Effector memory CD4-positive, alpha-beta T cell (primary cell): ENCODE results near the gene CSNK1D.

Experiments used
- DNase-seq, 3 donors: peaks; one replicate each; pipeline ENCODE4 v3.0.0-alpha.2; 2020
- H3K27ac ChIP-seq: 2 replicates; pipeline ENCODE4 v1.7.0; 2013; ENCODE audit warnings: mild to moderate bottlenecking, low read length, moderate library complexity; ENCODE audit not compliant: insufficient read depth, poor library complexity, severe bottlenecking
- H3K27me3 ChIP-seq: replicated peaks from 2 replicates; pipeline ENCODE4 v1.7.0; 2013; ENCODE audit warnings: mild to moderate bottlenecking, low read length; ENCODE audit not compliant: insufficient read depth, control insufficient read depth, poor library complexity, severe bottlenecking
- H3K36me3 ChIP-seq: 2 replicates; pipeline ENCODE4 v1.7.0; 2013; ENCODE audit warnings: mild to moderate bottlenecking, low read length, moderate library complexity; ENCODE audit not compliant: control insufficient read depth, insufficient read depth
- H3K4me1 ChIP-seq: 2 replicates; pipeline ENCODE4 v1.7.0; 2013; ENCODE audit warnings: low read length, mild to moderate bottlenecking; ENCODE audit not compliant: control insufficient read depth, insufficient read depth, poor library complexity, severe bottlenecking
- H3K4me3 ChIP-seq: 2 replicates; pipeline ENCODE4 v1.7.0; 2013; ENCODE audit warnings: low read length, low read depth, mild to moderate bottlenecking; ENCODE audit not compliant: insufficient read depth, poor library complexity, severe bottlenecking
- H3K9me3 ChIP-seq: 2 replicates; pipeline ENCODE4 v1.7.0; 2013; ENCODE audit warnings: mild to moderate bottlenecking, low read length, moderate library complexity; ENCODE audit not compliant: control insufficient read depth

CSNK1D gene

DNA sequence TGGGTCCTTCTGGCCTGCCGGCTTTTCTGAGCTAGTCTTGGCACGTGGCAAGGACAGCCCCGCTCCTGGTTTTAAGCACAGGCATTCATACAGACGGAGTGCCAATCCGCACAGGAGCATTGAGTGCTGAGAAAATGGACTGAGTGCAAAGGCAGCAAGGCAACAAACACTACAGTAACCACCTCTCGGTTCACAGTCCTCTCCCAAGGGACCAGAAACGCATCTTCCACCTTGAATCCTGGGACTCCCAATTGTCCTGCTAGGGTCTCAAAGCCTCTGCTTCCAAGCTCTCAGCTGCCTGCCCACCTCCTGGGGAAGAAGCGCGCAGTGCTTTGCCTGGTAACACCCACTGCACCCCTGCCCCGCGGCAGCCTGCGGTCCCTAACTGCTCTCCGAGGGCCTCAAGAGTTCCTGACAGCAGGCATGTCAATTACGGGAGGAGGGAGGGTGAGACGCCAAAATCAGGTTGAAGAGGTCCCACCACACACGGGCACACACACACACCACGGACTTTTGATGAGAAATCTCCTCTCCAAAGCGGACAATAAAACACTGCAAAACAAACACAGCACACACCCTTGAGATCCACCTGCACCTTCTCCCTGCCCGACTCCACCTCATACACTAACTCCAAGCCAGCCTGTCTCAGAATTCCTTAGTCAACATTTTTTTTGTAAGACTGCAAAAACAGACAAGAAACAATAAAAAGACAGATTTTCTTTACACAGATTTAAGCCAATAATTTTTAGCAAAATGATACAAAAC is 29.7 kb downstream of the CSNK1D start:
- H3K9me3 ChIP-seq, result no peaks in the 10 kb centered on the region
- H3K27ac ChIP-seq, result no peak overlapping the region
- DNase-seq, result no peak
- peaks cover 66% of the 10 kb centered on the region for H3K36me3 ChIP-seq
- H3K4me1 ChIP-seq, result peaks cover 29% of the 10 kb centered on the region
- no peak overlapping the region for H3K4me3 ChIP-seq
- no peaks in the 10 kb centered on the region for H3K27me3 ChIP-seq

DNA sequence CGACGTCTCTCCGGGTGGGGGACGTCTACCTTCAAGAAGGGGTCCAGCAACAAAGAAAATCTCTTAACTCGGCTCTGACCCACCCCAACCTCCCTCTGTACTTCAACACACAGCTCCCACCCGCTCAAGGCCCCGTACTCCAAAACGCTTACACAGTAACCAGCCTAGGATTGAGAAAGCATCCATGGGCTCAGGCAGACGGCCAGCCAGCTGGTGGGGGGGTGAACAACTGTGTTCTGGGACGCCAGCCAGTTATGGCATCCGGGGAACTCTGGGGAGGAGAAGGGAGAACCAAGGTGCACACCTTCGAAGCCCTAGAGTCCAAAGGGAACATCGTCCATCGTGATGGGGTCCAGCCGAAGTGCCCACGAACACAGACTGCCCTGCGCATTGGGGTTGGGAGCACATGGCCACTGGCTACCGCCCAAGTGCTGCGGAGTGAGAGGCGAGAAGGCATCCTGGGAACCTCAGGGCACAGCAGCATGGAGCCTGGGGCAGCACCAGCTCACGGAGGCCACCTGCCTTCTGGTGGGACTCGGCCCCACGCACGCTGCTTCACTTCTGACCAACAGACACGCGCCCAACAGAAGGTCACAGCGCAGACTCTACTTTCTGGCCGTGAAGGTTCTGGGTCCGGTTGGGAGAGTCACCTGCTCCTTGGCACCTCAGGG is 30.4 kb downstream of the CSNK1D start:
- no peaks in the 10 kb centered on the region for H3K27me3 ChIP-seq
- H3K4me3 ChIP-seq, result no peak overlapping the region
- H3K9me3 ChIP-seq, result no peaks in the 10 kb centered on the region
- peaks cover 36% of the 10 kb centered on the region for H3K4me1 ChIP-seq
- H3K27ac ChIP-seq, result no peak overlapping the region
- no peak for DNase-seq
- peaks cover 59% of the 10 kb centered on the region for H3K36me3 ChIP-seq

DNA sequence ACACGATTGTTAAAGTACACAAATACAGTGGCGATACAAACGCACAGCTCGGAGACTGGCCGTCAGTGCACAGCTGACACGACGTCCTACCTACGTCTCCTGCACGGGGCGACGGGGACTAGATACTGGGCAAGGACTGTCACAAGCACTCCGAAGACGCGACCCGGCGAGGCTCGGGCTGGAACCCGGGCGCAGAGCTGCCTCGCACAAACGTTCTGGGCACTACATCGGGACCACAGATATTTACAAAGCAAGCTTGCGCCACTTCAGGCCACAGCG is 30.9 kb downstream of the CSNK1D start:
- H3K27ac ChIP-seq, result no peak overlapping the region
- DNase-seq, result no peak
- H3K4me1 ChIP-seq, result peaks cover 40% of the 10 kb centered on the region
- no peaks in the 10 kb centered on the region for H3K9me3 ChIP-seq
- H3K27me3 ChIP-seq, result no peaks in the 10 kb centered on the region
- no peak overlapping the region for H3K4me3 ChIP-seq
- peaks cover 55% of the 10 kb centered on the region for H3K36me3 ChIP-seq

DNA sequence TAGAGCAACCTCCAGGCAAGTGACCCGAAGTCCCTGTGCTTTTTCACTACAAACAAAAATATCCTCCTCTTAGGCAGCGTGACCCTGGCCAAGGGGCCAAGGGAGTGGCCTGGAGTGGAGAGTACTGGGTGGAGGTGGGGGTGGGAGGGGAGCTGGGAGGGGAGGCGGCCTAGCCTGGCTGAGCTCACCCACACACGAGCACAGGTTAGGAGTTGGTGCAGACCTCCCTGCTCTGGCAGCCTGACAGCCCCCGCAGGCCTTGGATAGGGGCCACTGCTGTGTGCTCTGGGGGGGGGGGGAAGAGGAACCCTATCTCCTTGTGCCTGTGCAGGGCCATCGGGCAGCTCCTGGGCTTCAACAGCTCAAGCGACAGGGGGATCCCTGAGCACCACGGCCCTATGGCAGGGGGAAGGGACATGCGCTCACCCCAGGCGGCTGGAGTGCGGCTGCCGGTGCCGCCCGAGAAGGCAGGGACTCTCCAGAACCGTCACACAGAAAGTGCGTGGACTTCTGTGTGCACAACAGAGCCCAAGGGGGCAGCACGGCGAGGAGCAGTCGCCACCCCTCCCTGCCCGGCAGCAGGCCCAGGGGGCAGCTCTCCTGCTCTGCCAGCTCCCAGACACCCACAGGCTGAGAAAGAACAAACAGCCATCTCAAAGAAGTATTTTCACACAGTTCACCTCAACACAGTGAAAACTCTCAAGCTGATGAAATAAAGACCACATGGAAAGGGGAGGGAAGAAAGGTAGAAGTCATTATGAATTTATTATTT is 31.4 kb downstream of the CSNK1D start:
- Histone ChIP-seq H3K4me1 (peaks cover 40% of the 10 kb centered on the region), H3K36me3 (peaks cover 49% of the 10 kb centered on the region), H3K4me3 (no peak overlapping the region), H3K27me3 (no peaks in the 10 kb centered on the region), H3K9me3 (no peaks in the 10 kb centered on the region), H3K27ac (peak overlapping the region; percentile 39)
- no peak for DNase-seq

DNA sequence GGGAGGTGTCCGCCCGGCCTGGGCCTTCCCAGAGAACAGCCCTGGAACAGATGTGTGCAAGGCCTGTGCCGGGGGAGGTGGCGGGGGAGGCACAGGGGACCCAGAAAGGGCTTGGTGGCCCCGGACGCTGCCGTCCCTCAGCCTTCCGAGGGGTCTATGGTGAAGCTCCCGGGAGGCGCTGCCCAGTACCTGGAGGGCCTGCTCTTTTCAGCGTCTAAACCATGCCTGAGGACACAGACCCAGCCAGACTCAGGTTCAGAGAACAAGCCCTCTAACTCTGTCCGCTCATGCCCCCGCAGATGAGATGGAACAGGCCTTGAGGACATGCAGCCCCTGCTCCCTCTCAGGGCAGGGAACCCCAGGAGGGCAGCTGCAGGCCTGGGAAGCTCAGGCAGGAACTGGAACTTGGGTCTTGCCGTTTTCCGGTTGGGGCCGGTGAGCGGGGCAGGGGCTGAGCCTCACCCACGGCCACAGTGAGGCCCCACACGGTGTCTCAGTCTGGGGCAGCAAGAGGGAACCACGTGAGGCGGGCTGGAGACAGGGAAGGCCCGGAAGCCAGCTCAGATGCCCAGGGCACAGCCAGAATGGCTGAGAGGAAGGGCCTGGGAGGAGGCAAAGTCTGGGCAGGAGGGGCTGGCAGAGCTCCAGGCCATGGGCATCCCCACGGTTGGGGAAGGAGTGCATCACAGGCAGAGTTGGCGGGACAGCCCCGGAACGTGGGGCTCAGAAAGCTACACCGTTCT is 32.1 kb downstream of the CSNK1D start:
- Histone ChIP-seq H3K27me3 (no peaks in the 10 kb centered on the region), H3K27ac (peak overlapping the region; percentile 39), H3K4me3 (no peak overlapping the region), H3K36me3 (peaks cover 42% of the 10 kb centered on the region), H3K4me1 (peaks cover 45% of the 10 kb centered on the region), H3K9me3 (no peaks in the 10 kb centered on the region)
- DNase-seq, result no peak

DNA sequence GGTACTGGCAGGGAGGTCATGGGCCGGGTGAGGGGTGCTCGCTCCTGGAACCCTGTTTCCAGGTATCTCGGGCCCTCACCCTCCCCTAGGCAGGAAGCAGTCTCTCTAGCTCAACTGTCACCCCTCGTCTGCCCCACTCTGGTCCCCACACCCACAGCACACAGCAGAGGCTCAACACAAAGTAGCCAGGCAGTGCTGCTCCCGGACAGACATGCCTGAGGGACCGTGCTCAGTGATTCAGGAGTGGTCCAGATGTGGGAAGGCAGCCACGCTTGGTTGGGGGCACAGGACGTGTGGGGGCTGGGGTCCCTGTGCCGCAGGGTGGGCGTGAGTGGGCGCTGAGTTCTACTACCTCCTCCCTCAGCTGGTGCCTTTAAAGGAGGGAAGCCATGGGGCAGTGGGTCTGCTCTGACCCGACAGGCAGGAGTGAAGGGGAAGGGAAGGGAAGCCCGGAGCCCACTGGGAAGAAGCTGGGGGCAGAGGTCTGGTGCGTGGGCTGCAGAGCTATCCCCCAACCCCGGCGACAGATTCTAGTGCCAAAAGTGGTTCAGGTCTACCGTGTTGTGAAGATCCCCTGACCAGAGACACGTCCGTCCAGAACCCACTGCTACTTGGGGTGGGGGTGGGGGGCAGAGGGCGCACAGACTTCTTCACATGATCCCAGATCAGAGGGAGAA is 32.9 kb downstream of the CSNK1D start:
- Histone ChIP-seq H3K36me3 (peaks cover 35% of the 10 kb centered on the region), H3K4me1 (peaks cover 52% of the 10 kb centered on the region), H3K9me3 (no peaks in the 10 kb centered on the region), H3K27ac (peak overlapping the region; percentile 28), H3K27me3 (no peaks in the 10 kb centered on the region), H3K4me3 (no peak overlapping the region)
- no peak for DNase-seq

DNA sequence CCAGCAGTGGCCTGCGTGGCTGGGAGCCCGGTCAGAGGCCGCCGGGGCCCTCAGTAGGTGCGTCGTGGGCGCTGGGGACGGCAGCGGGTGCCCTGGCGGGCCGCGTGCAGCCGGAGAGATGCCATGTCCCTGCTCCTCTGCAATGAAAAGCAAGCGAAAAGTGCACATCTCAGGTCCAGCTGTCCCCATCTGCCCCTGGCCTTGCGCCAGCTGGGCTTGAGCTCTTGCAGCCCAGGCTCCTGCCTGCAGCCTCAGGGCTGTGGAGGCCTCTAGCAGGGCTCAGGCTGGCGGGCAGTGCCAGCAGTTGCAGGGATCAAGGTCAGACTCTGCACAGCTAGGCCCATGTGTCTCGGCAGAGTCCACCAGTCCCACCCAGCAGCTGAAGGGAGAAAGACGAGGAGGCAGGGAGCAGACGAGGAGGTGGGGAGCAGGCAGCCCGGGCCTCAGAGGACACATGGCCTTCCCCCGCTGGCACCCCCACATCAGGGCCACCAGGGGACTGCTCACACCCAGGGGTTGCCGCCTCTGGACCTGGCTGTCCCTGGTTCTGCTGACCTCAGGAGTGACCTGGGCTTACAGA is 33.5 kb downstream of the CSNK1D start:
- H3K4me1 ChIP-seq, result peaks cover 52% of the 10 kb centered on the region

DNA sequence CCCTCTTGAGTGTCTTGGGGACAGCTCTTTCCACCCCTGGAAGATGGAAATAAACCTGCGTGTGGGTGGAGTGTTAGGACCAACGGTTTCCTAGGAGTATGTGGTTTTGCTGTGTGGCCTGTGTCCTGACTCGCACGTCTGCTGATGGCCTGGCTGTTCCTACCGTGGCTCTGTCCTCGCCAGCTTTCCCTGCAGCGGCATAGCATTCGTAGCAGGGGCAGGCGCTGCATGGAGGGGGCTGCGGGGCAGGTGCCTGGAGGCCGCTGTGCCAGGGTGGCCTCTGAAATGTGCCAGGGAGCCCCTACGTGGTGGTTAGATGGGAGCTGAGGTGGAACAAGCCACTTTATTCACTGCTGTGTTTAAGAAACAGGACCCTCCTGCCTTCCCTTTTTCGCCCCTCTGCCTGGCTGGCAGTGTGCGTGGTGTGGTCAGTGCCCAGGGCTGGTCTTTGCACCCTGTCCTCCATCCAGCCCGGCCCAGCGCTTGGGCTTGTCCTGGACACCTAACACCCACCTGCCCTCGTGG is 34.0 kb downstream of the CSNK1D start:
- Histone ChIP-seq H3K27ac (peak overlapping the region; percentile 28), H3K4me3 (no peak overlapping the region), H3K27me3 (no peaks in the 10 kb centered on the region), H3K36me3 (peaks cover 23% of the 10 kb centered on the region), H3K4me1 (peaks cover 52% of the 10 kb centered on the region), H3K9me3 (no peaks in the 10 kb centered on the region)
- no peak for DNase-seq

More for the DNA sequence above, 33.5 kb downstream of the CSNK1D start:
- DNase-seq, result no peak
- Histone ChIP-seq H3K27me3 (no peaks in the 10 kb centered on the region), H3K27ac (peak overlapping the region; percentile 28), H3K4me3 (no peak overlapping the region), H3K9me3 (no peaks in the 10 kb centered on the region), H3K36me3 (peaks cover 28% of the 10 kb centered on the region)
